Central memory CD4-positive, alpha-beta T cell (primary cell): ENCODE measurements around the gene MYH6.

Experiments
- DNase-seq: peaks from one replicate; pipeline ENCODE4 v3.0.0; 2022

The MYH6 gene

DNA sequence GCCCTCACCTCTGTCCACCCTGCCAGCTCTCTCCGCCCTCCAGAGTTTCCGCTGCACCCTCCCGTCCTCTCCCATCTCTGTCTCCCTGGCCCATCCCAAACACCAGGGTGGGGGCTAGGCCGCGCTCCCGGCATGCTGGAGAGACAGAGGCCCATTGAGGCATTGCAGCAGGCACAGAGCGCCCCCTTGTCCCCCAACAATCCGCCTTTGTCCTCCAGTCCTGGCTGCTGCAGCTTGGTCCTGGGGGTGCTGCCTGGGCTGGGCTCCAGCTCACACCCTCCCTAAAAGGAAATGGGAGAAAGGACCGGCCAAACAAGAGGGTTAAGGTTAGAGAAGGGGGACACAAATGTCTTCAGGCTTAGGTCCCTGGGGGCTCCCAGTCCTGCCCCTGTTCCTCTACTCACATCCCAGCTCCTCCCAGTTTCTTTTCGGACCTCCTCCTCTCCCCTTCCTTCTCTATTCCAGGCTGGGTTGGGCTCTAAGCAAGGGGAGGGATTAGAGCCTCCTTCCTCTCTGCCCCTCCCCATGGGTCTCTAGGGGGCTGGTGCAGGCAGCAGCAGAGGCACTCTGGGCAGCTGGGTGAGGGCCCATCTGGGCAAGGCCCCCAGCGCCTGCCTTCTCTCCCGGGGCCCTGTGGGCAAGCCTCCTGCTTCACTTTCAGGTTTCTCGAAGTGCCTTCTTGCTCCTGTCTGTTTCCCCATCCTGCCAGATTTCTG is 31.4 kb downstream of the MYH6 start, which contains the start of gene CMTM5:
TSS of gene CMTM5 (plus strand) at position 565 of the 716 bp plus-strand sequence. CDS start 206 bp downstream, outside the sequence.
- DNase-seq = no peak

DNA sequence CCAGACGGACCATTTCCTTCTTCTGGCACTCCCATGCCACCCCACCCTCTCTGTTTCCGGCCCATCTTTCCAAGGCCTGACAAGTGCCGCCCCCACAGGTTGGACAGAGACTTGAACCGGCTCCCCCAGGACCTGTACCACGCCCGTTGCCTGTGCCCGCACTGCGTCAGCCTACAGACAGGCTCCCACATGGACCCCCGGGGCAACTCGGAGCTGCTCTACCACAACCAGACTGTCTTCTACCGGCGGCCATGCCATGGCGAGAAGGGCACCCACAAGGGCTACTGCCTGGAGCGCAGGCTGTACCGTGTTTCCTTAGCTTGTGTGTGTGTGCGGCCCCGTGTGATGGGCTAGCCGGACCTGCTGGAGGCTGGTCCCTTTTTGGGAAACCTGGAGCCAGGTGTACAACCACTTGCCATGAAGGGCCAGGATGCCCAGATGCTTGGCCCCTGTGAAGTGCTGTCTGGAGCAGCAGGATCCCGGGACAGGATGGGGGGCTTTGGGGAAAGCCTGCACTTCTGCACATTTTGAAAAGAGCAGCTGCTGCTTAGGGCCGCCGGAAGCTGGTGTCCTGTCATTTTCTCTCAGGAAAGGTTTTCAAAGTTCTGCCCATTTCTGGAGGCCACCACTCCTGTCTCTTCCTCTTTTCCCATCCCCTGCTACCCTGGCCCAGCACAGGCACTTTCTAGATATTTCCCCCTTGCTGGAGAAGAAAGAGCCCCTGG is 32.4 kb downstream of the MYH6 start:
- no peak for DNase-seq

DNA sequence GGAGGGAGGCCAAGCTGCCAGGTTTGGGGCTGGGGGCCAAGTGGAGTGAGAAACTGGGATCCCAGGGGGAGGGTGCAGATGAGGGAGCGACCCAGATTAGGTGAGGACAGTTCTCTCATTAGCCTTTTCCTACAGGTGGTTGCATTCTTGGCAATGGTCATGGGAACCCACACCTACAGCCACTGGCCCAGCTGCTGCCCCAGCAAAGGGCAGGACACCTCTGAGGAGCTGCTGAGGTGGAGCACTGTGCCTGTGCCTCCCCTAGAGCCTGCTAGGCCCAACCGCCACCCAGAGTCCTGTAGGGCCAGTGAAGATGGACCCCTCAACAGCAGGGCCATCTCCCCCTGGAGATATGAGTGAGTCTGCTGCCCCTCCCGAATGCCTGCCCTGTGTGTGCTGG is 35.0 kb downstream of the MYH6 start:
- DNase-seq = no peak

DNA sequence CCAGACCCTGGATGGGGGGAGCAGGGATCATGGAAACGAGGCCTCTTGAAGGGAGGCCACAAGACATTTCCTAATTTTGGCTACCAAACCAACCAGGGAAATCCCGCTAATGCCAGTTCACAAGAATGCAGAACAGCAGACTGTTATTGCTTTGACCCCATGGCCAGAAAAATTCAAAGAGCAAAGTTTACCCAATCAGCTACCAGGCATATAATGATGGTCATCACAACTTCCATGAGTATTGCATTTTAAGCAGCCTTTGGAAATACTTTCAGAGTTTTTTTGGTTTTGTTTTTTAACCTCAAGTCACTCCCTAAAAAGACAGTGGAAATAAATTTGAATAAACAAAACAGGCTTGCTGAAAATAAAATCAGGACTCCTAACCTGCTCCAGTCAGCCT is 35.6 kb downstream of the MYH6 start, which contains the start of gene IL25:
TSS of gene IL25 (plus strand) at position 301 of the 400 bp plus-strand sequence.
- no peak for DNase-seq

DNA sequence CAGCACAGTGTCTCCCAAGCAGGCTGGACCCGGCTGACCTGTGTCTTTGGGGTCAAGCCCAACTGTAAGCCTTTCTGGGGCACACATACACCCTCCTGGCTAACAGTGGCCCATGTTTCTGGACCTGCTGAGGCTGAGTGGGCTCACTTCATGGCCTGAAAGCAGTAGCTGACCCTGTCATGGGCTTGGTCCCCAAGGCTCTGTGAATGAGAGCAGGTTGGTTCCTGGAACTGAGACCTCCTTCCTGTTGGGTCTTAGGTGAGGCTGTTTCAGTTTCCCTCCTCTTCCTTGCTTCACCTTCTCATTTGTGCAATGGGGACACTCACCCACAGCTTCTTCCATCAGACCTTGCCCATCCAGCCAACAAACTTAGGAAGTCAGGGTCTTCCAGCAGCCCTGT is 36.2 kb downstream of the MYH6 start:
- no peak for DNase-seq

DNA sequence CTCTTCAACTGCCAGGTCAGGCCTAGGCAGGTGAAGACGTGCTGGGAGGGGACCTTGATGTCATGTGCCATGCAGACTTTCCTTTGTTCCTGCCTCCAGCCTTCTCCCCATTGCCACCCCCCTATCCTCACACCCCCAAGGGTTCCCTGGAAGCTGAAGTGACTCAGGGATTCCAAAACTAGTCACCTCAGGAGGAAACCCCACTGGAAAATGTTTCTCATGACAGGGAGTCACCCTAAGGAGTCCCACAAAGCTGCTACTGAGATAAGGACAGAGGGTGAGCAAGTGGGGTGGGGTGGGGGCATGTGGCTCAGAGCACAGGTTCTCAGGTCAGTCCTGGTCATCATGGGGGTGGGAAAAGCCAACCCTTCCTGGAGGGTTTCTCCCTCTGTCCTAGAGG is 37.9 kb downstream of the MYH6 start:
- no peak for DNase-seq

DNA sequence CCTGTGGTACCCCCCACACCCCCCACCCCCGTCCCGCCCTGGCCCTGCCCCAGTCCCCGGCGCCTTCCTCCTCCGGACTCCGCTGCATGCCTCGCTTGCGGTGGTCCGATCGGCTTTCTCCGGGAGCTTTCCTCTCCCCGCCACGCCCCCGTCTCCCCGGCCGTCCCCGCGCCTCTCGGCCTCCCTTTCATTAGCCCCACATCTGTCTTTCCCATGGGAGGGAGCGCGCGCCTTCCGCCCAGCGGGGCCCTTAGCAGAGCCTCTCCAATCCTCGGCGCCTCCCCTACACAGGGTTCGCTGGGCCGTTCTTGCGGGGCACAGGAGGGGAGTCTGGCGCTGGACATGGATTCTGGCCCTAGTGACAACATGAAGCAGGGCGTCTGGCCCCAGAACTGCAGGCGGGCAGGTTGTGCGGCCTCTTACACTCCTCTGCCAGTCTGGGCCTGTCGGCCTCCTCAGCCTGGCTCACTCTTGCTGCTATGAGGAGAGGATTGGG is 41.6 kb downstream of the MYH6 start:
- no peak for DNase-seq

DNA sequence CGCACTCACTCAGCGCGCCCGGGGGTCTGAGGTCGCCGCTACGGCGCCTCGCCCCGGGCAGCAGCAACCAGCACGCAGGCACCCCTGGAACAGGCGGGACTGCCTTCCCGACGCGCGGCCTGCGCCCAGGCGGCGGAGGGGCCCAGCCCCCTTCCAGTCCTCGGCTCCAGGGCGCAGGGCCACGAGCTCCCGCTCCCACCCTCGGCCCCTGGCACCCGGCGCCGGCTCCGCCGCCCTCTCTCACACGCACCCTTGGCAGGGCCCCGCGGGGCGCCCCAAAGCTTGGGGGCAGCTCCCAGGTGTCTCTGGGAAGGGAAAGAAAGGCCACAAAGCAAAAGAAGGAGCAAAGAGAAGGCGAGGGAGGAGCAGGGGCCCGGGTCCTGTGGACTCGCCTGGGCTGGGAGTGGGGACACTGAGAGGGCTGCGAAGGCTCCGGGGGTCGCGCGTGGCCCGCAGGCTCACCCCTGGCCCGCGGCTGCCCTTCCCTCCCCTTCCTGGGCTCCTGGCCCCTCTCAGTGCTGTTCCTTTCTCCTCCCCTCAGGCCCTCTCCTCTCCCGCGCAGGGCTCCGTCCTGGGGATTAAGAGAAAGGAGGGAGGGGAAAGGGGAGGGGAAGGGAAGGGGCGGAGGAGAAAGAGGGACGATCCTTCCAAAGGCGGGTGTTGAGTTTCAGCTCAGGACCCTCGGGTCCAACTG is 42.2 kb downstream of the MYH6 start:
- DNase-seq = no peak

DNA sequence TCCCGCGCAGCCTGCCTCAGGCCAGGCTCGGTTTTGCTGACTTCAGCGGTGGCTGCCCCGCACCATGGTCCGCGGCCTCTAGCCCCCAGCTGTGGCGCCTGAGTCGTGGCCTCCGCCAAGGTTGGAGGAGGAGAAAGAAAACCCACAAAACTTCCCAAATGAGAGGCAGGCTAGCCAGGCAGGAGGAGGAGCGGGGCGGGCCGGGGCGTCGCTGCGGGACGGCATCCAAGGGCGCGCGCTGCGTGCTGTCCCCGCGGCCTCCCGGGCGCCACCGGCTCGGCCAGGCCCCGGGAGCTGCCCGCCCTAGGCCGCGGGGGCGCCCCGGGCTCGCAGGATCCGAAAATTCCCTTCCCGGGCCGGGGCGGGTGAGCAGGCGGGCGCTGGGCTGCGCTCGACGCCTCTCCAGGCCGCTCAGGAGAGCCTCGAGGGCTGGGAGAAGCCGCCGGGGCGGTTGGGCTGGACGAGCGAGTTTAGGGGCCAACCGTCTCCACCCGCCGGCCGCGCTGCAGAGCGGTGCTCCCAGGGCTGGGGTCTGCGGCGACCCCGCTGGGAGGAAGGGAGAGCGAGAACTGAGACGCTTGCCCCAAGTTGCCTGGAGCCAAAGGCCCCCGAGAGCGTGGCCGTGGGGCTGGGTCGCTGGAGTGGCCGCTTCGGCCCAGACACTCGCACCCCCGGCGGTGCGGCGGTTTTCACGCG is 42.9 kb downstream of the MYH6 start, which contains the start of gene EFS:
TSS of gene EFS (minus strand) at position 137 of the 696 bp plus-strand sequence. CDS start 147 bp downstream, outside the sequence.
- DNase-seq = no peak

DNA sequence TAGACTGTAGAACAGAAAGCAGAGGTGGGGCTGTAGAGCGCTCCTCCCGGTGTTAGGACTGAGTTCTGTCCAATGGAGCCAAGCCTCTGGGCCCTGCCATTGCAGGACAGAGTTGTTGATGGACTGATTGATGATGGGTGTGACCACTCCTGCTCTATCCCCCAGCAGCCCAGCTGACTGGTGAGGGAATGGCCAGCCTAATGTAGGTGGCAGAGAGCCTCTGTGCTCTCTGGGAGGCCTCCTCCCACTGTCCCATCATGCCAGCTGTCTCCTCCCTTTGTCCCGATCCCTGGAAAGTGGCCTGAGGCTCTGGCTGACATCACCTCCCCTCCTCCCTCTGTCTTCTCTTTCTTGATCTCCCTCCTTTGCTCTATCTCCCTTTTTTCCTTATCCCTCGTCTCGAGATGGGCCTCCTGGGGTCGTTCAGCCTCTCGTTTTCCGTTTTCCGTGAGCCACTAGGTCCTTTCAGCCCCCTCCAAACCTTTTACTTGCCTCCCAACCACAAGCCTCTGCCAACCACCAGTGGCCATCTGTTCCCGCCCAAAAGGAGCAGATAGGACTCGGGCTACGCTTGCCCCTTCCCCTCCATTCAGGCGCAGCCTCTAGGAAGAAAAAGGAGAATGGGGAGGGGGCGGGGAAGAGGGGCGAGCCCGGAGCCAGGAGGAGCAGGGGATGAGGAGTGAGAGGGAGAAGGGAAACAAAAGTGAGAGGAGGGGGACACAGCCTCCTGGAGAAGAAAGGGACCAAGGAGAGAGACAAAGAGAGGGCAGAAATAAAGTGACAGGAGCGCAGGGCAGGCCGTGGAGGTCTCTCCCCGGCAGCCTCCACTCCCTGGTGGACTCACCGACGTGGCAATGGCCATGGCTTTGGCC is 43.7 kb downstream of the MYH6 start:
- no peak for DNase-seq

DNA sequence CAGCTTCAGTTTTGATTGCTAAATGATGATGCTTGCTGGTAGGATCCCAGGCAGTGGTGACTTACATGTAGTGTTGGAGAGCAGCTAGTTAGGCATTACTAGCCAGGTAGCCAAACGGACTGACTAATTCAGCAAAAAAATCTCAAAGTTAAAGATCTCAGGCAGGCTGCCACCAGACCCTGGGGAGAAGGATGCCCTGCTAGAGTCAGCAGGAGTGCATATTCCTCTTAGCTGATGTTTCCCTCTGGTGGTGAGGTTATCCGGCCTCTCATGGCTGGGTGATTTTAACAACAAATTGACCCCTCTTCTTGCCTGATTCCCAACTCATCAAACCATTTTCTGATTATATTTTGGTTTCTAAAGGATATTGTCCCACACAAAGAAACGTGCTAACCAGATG is 45.9 kb downstream of the MYH6 start:
- DNase-seq = no peak

DNA sequence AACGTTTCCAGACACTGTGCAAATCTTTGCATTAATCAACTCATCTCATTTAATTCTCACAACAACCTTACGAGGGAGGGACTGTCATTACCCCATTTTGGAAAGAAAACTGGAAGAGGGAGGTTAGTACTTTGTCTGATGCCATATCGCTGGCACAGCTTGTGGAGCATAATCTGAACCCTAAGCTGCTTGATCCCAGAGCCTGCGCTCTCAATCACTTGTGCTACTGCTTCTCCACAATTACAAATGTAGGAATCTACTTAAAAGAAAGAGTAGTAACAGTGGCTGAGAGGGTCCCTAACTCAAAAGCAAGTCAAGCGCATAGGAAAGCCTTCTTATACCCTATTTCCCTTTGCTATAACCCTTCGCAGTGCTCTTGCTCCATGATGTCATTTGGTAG is 46.3 kb downstream of the MYH6 start:
- DNase-seq = no peak

DNA sequence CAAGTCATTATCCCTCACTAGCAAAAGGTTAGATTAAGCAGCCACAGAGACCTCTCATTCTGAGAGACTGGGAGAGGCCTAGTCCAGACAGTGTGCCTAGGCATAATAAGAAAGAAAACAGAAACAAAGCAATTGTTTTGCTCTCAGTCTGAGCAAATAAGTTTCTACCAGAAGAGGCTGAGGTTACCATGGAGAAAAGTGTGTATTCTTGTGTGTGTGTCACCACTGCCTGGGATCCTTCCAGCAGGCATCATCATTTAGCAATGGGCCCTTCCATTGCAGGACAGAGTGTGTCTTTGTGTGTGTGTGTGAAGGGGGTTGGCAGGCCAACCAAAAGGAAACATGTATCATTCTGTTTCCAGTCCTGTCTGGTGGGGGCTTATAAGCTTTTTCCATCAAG is 46.8 kb downstream of the MYH6 start:
- DNase-seq = no peak

DNA sequence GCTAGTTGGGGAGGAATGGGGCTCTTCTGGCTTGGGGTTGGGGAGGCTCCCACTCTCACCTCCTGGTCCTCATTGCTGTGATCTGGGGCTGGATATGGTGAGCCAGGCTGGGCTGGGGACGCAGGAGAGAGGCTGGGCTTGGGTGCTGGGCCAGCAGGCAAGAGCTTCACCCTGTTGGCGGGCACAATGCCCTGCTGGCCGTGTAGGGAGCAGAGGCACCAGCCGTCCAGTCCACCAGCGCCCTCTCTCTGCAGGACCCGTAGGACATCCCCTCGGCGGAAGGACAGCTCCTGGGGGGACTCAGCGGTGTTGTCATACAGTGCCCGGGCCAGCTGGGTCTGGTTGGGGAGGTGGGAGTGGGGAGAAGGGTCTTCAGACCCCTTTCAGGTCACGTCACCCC is 47.6 kb downstream of the MYH6 start:
- no peak for DNase-seq

DNA sequence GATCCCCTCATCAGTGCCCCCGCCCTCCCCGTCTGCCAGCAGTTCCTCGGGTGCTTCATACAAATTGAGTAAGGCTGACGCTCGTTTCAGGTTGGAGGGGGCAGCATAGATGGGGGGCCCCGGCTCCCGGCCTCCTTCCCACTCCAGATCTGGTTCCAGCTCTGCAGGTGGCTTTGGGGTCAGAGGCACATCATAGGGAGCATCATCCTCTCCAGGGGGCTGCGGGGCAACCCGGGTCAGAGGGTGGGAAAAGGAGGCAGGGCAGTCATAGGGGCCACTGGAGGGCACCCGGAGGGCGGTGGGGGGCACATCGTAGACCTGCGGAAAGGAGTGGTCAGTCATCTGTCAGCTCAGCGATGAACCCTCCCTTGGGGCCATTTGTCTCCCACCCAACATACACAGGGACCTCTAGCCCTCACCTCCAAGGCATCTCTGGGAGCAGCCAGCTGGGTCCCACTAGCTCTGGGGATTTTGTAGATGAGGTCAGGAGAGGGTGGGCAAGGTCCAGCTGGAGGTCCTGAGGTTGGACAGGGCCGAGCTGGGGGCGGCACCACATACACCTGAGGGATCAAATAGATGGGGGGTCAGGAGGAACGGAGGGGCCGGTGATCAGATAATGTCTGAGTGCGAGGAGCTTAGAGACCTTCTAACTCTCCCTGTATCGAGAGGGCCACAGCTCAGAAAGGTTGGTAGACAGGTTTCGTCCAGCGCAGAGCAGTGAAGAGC is 48.2 kb downstream of the MYH6 start:
- DNase-seq = no peak

DNA sequence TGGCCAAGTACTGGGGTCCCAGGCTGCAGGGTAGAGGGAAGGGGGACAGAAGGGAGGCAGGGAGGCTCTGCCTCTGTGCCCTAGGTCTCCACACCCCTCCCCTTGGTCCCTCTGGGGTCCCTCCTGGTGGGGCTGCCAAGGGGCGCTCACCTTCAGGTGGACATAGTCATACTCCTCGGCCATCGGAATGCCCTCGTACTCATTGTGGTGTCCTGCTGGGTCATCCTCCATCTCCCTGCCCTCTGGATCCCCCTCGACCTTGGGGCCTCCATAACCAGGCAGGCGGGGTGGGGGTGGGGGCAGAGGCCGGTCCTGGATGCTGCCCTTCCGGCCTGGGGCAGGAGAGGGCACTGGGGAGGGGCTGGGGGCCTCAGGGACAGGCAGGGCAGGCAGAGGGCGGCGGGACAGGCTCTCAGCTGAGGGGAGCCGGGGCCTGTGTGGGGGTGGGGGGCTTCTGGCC is 48.9 kb downstream of the MYH6 start:
- DNase-seq = no peak

DNA sequence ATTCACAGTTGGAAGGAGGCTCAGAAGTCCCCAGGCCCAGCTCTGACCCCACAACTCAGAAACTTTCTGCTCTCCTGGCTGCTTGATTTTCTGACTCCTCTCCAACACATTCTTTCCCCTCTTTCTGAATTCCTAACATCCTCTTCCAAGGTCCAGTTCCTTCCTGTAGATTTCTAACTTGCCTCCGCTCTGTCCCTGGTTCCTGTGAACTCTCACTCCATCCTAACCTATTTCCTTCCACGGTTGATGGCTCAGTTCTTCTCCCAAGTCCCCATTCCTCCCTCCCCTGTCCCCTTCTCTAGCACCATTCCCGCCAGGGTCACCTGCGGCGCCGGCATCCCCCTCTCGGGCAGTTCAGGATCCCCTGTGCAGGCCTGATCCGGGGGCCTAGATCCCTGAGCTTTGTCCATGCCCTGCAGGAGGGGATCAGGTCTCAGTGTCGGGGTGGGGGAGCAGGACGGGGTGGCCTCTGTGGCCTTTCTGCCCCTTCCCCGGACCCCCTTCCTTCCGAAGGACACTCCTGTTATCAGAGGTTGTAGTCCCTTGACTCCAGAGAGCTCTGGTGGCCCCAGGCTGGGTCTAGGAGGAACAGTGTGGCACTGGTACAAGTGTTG is 49.4 kb downstream of the MYH6 start:
- DNase-seq = no peak

DNA sequence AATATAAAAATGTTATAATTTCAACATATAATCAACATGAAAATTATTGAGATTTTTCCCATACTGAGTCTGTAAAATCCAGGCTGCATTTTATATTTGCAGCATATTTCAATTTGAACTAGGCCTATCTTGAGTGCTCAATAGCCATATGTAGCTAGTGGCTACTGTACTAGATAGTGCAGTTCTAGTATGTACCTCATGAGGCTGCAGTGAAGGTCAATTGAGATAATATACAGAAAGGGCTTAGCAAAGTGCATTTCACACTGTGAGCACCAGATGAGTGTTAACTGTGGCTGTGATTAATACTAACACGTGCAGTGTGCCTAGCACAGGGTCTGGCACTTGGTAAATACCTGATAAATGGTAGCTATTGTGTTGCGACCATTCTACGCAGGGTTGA is 50.0 kb downstream of the MYH6 start:
- DNase-seq = no peak

DNA sequence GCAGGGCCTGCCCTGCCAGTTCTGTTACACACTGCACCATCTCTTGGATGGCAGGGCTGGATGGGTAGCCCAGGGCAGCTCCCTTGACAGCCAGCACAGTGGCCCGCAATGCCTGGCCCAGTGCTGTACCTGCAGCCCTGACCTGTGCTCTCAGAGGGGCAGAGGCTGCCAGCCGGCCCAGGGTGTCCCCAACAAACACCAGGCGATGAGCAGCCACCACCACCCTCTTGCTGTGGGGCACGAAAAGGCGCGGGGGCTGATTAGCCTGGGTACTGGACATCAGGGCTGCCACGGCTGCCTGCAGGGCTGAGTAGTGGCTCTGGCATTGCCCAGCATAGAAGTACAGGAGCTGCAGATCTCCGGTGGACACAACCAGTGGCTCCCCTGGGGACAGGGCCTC is 50.8 kb downstream of the MYH6 start:
- no peak for DNase-seq

DNA sequence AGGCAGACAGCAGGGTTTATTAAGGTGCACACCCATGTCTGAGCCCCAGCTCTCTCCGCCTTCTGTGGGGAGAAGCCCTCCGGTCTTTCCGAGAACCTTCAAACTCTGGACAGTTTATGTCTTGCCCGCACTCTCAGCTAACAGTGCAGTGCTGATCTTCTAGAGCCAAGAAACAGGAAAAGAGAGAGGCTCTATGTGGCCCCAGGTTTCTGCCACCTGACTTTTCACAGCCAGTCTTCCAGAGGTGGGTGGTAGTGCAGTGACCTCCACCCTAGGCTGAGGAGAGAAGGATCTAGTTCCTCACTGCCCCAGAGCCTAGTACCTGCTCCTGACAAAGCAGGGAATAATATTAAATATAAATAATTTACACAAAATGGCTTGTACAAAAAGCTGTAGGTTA is 51.4 kb downstream of the MYH6 start:
- no peak for DNase-seq
